Activated naive CD4-positive, alpha-beta T cell treated with Interleukin-2 at 50 U/mL for 16 hours (primary cell): ENCODE data around the gene MKLN1.

Source experiments
- DNase-seq: peaks from one replicate; pipeline ENCODE4 v3.0.0-alpha.2; 2020

Gene MKLN1

DNA sequence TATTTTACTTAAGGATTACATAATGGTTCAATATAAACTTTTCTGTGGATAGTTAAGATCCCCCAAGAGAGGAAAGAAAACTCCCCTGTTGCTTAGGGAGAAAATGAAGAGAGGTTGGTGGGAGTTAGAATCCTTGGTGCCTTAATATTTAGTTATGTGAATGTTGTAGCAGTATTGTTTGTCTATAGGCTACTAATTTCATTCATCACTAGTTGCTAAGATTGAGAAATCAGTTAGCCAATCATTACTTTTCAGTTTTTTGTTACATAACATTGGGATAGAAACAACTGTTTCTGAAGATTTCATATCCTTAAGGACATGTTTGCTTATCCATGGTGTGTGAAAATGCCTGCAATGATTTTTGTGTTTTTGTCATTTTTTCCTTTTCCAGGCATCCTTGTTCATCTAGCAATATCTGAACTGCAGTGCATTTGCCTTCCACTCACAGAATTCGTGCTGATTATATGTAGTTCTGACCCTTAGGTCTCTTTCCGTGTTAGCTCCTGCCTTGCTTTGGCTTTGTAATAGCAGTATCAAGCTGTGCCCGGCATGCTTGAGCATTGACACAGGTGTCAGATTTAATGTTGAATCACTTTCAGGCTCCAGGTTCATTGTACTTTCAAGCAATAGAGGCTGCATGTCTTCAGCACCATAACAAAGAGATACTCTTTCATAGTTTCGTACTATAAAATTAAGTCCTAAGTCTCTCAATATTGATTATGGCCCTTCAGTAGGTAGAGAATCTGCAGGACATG is 143.8 kb downstream of the MKLN1 start:
- DNase-seq, result no peak

DNA sequence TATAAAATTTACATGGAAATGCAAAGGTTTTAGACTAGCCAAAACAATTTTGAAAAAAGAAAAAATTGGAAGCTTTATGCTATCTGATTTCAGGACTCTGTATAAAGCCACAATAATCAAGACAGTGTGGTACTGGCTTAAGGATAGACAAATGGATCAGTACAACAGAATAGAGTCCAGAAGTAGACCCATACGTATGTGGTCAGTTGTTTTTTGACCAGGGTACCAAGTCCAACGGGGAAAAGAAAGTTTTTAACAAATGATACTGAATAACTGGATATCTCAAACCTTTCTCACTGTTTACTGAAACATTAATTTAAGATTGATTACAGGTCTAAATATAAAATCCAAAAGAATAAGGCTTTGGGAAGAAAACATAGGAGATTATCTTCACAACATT is 149.1 kb downstream of the MKLN1 start:
- no peak for DNase-seq

DNA sequence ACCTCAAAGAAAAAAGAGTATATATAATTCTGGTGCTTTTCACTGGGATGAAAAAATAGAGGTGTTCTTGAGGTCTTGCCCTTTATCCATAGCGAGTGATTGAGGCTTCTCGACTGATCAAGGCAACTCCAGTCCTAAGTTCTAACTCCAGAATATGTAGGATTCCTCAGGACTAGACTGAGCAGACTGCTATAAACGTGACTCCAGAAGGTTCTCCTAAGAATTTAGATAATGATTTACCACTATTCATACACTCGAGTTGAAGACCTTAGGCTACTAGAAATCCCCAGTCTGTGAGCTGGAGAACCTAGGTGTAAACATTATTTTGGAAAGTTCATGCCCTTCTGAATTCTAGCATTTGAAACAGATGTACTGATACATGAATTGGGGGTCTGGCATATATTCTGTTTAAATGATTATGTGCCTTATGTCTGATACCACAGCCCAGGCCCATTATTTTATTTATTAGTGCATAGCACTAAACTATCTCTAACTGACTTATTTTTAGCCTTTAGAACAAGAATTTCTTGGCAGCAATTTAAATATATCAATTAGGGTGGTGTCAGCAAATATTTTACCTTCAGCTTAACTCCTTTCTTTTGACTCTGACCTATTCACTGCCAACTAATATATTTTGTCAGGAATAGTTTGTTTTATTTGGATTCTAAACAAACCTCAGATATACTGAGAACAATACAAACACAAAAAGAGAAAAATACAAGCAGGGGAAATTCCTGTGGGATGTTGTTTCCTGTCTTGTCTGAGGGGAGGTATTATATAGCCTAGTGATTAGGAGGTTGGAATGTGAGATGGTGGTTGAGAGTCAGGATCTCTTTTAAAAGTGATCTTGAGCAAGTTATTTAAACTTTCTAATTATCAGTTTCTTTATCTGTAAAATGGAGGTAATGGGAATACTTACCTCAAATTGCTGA is 153.0 kb downstream of the MKLN1 start:
- no peak for DNase-seq

DNA sequence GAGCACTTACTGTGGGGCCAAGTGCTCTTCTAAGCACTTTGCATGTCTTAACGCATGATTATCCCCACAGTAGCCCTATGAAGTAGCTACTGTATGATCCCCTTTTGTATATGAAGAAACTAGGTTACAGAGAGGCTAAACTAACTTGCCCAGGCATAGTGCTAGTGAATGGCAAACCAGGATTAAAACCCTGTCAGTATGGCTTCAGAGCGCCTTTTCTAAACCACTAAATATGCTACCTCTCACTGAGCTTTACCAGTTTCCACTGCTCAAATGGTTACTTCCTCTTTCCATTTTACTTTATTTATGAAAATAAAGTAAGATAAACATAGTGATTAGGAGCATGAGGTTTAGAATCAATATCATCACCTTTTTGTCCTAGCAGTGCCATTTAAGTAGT is 155.1 kb downstream of the MKLN1 start:
- DNase-seq, result no peak

DNA sequence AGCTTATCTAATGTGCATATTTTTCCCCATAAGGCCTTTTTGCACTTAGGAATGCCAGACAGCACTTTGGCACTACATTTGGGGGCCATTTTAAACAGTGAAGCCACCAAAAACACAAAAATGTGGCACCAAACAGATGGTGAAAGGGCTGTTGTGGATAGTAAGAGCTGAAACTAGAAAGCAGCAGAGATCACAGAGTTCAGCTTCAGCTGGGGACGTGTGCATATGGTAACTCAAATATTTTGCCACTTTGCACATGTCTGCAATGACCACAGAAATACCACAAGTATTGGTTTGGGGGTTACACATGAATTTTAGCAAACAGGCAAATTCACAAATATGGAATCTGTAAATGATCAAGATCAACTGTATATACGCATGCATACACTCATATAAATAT is 155.9 kb downstream of the MKLN1 start:
- no peak for DNase-seq

DNA sequence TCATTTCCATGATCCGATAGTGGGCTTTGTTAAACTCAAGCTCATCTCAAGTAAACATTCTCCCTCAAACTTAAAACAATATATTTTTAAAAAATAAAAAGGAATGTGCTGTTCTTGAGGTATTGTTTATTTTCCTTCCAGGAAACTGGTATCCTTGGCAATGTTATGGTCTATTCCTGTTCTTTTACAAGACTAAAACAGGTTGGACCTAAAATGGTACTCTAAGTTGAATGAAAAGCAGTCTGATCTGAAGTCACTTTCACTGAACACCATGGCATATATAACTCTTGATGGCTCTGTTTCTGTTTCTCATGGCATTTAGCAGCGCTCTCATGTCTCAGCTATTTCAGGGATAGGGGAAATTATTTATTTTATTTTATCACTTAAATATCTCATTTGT is 158.7 kb downstream of the MKLN1 start:
- DNase-seq, result no peak

DNA sequence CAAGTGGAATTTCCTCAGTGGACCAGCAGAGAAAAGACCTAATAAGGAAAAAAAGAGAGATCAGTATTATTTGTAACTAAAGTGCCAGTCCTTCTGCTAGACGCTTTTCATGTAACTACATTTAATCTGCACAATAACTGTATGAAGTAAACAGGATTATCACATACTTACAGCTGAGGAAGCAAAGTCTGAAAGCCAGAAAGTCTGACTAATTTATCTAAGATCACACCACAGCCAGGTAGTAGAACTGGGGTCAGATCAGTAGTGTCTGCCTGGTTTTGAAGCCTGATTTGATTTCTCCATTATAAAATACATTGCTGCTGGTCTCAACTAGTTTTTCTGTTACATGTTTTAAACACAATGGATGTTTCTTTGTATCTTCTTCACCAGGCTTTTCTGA is 159.5 kb downstream of the MKLN1 start:
- DNase-seq, result no peak

DNA sequence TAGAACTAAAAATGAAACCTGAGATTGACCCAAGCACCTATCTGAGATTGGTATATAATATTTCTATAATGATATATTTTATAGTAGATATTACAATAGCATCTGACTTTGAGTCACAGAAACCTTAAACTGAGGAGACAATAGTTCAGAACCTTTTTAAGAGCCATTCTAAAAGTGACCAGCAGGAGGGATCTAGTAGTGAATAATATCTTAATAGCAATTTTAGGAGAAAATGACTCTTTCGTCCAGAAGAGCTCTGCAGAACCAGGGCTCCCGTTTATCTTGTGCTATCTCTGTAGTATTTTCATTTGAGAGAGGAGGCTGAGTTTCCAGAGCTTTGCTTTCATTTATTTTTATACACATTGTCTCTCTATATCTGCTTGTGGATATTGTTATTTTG is 160.7 kb downstream of the MKLN1 start:
- no peak for DNase-seq

DNA sequence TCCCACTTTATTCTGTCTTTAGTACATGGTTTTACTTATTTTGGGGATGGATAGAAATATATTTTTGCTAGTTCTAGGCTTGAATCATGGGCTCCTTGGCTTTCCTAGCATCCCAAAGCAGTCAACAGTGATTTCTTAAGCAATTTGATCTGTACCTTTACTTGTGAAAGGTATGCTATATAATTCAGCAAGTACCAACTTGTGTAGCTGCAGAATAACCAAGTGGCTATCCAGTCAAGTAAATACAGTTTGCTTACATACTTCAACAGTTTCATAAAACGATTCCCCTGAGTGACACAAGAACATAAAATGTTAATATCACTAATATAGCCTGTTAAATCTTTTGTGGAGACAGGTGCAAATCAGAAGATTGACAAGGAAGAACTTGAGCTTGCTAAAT is 161.5 kb downstream of the MKLN1 start:
- no peak for DNase-seq

DNA sequence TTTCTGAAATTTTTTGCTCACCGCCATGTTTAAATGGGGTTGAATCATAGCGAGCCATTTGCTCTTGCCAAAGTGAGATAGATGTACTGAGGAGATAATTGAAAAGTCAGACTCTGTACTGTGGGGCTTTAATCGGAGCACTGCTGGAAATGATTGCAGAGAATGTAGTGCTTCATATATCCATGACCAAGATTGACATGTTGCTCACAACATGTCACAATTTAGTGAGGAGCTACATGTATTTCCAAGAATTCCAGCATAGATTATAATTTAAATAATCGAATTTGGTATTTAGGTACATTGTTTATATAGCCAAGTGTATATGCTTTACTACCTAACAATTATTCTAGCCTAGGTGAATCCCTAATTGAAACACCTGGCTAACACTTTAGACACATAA is 162.2 kb downstream of the MKLN1 start:
- DNase-seq, result no peak

DNA sequence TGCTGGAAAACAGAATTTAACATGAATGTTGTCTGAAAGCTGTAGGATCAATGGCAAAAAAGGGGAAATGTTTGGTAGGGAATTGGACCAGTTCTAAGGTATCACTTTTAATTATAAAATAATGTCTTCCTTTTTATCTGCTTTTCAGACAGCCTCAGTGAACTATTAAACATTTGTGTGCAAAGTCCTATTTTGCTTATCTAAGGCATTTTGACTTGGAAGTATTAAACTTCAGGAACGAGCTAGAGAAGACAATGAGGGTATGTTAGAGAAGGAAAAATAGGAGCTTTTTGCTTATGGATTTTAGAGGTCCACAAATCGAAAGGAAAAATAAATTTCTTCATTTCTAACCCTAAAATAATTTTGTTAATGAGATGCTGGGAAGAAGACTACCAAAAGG is 165.4 kb downstream of the MKLN1 start:
- no peak for DNase-seq

DNA sequence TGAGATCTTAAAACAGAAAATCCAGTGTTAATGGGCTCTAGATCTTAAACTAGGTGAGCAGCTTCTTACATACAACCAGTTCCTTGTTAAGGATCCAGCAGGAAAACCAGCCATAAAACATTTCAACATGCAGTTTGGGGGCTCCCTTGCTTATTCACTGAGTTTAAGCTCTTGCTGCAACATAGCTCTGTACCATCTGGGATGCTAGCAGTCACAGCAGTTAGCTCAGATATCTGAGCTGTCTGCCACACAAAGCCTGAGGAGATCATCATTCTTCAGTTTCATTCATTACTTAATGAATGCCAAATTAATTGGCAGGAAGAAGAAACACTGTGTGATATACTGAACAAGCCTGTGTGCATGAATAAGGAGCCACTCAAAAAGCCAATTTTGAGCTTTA is 165.9 kb downstream of the MKLN1 start:
- no peak for DNase-seq

DNA sequence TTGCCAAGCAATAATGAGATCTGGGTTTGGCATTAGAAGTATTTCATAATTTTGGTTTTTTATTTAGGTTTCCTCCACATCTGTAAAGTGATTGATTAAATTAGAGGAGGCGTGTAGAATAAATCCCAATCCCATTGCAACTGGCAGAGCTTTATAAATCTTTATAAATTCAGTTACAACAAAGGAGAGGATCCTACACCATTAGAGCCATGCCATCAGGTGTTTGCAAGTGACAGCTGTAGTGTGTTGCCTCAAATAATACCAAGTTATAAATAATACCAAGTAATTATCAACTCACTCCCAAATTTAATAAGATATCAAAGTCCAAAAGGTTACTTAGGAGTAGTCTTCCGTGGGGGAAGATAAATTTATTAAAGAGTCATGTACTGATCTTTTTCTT is 166.5 kb downstream of the MKLN1 start:
- DNase-seq, result no peak

DNA sequence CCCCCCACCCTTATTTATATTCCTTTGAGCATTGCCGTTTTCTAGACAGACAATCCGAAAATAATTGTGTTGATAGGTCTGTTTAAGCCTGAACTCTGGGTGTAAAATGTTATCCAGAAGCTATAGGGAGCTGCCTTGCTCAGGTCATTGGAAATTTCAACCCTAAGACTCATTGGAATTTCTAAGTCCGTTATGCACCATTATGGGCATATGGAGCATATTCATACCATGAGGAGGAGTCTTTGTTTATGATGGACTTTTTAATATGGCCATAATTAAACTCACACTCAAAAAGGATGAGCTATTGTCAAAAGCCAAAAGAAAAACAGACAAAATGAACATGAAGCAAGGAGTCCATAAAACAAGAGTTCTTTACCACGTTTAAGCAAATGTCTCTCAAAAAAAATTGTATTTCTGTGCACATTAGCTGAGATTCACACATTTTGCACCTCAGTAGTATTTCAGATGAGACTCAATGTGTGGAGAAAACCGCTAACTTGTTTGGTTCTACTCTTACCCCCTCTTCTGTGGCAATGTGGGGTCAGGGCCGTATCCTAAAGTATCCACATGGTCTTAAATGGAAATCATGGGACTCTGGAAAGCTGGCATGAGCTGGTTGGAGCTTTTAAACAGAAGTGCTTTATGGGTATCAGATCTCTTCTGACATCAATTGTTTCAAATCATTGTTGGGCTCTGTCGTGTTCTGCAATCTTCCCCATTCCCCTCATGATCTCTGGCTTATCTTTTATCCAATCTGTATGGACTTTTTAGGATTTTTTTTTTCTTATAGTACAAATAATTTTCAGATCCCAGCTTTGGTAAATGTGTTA is 168.2 kb downstream of the MKLN1 start:
- no peak for DNase-seq

DNA sequence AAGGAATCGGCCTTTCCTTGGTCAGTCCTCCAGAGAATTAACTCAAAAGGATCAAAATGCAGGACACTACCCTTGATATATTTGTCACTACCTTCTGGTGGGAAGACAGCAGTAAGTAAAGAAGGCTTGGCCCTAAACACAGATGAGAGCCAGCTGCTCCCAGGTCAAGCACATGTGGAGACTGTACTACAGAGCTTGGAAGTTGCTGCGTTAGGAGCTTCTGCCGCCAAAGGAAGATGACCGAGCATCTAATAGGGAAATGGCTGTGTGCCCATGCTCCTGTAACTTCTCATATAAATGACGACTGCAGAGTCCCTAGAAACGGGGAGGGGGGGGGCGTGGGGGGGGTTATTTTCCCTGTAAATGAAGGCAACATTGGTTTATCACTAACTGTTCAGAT is 169.8 kb downstream of the MKLN1 start:
- DNase-seq, result no peak

DNA sequence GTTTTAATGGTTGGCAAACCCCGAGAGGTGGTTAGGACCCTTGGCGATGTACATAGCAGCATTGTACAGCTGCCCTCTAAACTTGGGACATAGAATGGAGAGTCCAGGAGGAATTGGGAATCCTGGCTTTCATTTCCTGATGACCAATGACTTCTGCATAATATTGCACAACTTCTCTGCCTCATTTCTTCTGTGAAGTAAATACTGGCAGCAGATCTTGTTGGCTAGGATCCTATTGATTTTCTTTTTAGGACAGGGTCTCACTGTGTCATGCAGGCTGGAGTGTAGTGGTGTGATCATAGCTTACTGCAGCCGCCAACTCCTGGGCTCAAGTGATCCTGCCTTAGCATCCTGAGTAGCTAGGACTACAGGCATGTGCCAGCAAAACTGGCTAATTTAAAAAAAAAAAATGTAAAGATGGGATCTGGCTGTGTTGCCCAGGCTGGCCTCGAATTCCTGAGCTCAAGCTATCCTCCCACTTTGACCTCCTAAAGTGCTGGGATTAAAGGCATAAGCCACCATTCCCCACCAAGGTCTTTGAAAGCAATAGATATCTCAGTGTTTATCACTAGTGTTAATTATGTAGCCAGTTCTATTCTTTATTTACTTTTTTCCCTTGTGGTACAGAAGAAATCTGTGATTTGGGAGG is 170.7 kb downstream of the MKLN1 start:
- no peak for DNase-seq

DNA sequence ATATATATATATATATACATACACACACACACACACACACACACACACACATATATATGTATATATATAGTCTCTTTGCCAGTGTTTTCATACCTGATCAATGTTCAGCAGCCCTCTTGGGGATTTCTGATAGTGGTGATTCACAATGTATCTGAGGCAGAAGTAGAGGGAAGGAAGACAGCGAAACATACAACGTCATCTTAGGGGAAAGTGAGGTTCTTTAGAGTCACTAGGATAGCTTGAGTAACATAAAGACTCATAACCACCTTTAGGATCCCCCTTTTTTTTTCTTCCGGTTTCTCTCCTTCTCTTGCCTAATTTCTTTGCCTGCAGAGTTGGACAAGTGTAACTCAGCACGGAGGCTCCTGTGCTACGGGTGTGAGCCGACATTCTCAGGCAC is 172.1 kb downstream of the MKLN1 start:
- no peak for DNase-seq

DNA sequence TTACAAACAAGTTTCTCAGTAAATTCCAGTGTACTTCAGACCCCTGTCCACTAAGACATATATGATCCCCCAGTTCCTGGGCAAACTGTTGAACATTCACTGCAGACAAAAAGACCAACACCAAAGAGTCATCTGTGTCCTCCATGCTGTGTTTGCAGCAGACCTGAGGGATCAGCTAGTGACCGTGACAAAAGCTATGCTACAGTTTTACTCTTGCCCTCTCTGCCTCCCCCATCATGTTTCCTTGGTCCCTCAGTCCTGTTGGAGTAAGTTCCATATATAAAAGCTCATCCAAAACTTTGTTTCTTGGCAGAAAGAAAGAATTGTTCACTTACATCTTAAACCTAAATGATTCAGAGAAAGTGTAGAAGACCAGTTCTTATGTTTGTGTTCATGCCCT is 172.7 kb downstream of the MKLN1 start:
- no peak for DNase-seq

DNA sequence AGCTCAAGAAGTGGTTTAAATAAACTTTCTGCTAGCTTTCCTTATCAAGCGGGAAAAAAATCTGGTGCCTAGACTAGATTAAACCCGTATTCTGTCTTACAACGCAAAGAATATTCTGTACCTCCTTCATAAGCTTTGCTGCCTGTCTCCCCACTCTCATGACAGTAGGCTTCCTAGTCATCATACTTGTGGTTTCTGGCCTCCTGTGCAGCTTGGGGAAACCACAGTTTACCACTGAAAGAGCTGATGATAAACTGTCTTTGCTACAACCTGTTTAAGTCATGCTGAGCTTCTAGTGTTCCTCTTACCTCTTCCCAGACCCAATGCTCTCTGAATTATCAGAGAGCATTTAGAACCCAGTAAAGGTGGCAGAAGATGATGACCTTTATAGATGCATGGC is 173.7 kb downstream of the MKLN1 start:
- peak; percentile 49 for DNase-seq

DNA sequence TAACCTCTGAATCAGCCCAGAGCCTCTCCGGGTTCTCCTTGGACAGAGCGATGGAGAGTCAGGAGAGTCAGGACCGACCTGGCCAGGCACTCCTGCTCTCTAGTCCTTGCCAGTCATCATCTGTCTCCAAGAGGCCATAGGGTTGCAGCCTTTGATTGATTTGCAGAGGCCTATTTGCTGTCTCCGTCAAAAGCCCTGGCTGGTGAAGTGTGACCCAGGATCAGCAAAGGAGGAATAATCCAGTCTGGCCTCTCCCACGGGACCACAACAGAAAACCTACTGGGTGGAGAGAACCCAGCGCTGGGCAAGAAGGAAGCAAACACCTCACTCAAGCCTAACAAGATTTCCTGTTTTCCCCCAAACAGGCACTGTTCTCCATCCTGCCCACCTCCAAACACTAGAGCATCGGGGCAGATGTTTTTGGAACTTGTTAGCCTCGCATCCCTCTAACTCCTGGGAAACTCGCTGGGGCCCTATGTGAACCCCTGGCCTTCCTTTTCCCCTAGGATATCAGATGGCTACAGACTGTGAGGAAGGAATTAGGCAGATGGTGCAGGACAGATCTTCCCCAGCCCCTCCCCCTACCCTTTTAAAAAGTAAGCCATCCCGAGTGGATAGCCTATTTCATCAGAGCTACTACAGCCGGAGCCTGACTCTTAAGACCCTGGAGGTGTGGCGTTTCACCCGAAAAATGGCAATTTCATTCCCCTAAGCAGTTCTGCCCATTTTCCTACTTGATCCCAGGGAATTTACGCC is 174.4 kb downstream of the MKLN1 start:
- DNase-seq, result no peak

DNA sequence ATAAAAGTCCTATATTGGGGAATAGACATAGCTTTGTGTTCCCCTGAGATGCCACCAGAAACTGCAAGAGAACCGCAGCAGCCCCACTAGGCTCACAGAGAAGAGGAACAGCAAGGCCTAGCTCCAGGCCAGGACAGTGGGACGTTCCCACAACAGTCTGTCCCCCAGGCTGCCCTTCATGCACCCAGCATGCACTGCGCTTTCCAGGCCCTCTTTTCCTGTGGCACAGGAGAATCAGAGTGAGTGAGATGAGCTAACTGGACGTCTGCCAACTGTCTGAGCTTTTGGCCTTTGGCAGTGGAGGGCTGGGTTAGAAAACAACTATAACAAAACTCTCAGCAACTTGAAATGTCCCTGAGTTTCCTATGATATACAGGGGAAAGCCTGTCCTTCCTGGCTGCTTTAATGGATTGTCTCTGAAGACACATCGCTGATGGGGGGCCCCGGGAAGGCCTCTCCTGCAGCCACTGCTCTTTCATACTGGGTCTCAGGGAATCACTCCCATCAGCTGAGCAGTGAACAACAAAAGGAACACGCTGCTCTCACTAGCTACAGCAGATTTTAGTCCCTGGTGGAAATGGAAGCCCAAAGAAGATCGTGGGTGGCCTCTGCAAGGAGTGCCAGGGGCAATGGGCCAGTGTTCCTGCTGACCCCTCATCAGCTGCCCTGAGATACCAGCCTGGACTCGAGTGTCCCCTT is 175.3 kb downstream of the MKLN1 start:
- DNase-seq, result no peak

DNA sequence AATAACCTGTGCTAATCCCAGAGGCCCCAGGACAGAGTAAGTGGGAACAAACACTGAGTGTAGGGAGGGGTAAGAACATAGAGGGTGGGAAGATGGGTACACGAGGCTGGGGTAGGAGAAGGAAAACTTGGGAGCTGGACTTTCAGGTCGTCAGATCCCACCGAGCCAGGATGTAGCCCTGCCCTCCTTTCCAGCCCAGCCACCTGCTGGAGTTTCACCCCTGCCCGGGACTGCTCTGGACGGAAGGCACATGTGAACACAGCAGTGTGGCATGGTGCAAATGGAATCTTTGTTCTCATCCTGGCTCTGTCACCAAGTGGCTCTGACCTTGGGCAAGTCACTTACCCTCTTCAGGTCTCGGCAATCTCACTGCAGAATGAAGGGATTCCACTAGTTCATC is 176.0 kb downstream of the MKLN1 start:
- no peak for DNase-seq
